ENCODE measurements around the gene RAE1. TPM values are rescaled to one million over a fixed set of nuclear protein-coding genes. Genes with fewer than 3 reads are reported as not detected.
"Not testable (repeated sequence)": the region's sequence is repeated elsewhere in the genome, so short reads cannot be mapped to it uniquely, and the experiment has no call there.

Gene RAE1
- total and polyA plus RNA-seq, 2 experiments from 2014 or later: 35.4 to 43.3 TPM

- not testable (repeated sequence) for H3K27me3 Mint-ChIP-seq (ENCODE audit: insufficient read depth, low read depth, poor library complexity); H3K4me2 ChIP-seq; H2AFZ ChIP-seq; H3F3A ChIP-seq (replicated peaks; ENCODE audit: low read depth); H3K36me3 ChIP-seq (ENCODE audit: insufficient read depth); H3K4me3 ChIP-seq; H3K4me1 Mint-ChIP-seq; H4K20me1 ChIP-seq (replicated peaks; ENCODE audit: insufficient read depth); H3K27ac ChIP-seq (ENCODE audit: low read depth); H3K36me3 Mint-ChIP-seq (ENCODE audit: low read depth); H3K4me3 Mint-ChIP-seq; H3K4me1 ChIP-seq (ENCODE audit: insufficient read depth); H3K79me2 ChIP-seq (replicated peaks; ENCODE audit: insufficient read depth); H3K27me3 ChIP-seq (ENCODE audit: insufficient read depth); H3K9me3 Mint-ChIP-seq; H3K9me2 ChIP-seq (ENCODE audit: insufficient read depth); DNase-seq (ENCODE audit: low spot score); H3K27ac Mint-ChIP-seq; ATAC-seq
Observed at GRCh38 chr20:57419479-57419878, 68.4 kb downstream of the RAE1 start.

GRCh38 chr20:57420571-57421252 is 69.7 kb downstream of the RAE1 start:
- Mint-ChIP-seq H3K4me1 (peaks cover 7% of the 10 kb centered on the region; the same call in 2 of the 3 replicates), H3K36me3 (ENCODE audit: low read depth) (no peaks in the 10 kb centered on the region), H3K4me3 (no peak overlapping the region), H3K9me3 (no peaks in the 10 kb centered on the region), H3K27ac (no peak overlapping the region), H3K27me3 (ENCODE audit: insufficient read depth, low read depth, poor library complexity) (peaks cover 4% of the 10 kb centered on the region)
- Histone ChIP-seq H3K4me2 (no peak overlapping the region), H3K36me3 (ENCODE audit: insufficient read depth) (no peaks in the 10 kb centered on the region), H3K4me3 (no peak overlapping the region), H3K27ac (ENCODE audit: low read depth) (no peak overlapping the region), H3K27me3 (ENCODE audit: insufficient read depth) (no peaks in the 10 kb centered on the region), H2AFZ (peak overlapping the region; percentile 28; the same call in 1 of the 2 replicates), H3F3A (replicated peaks; ENCODE audit: low read depth) (no peaks in the 10 kb centered on the region), H4K20me1 (replicated peaks; ENCODE audit: insufficient read depth) (no peaks in the 10 kb centered on the region), H3K4me1 (ENCODE audit: insufficient read depth) (0 out of 2 replicates have a peak, but pooled peaks cover 5% of the 10 kb centered on the region), H3K79me2 (replicated peaks; ENCODE audit: insufficient read depth) (no peaks in the 10 kb centered on the region), H3K9me2 (ENCODE audit: insufficient read depth) (no peaks in the 10 kb centered on the region)
- no peak for DNase-seq (ENCODE audit: low spot score)
- peak; percentile 19 for ATAC-seq
- TF ChIP-seq EZH2phosphoT487 (IDR thresholded peaks at IDR 0.05; ENCODE audit: unreplicated experiment) (no peak), ZNF331 (CRISPR knock-in tag; IDR thresholded peaks at IDR 0.05; ENCODE audit: low read depth) (no peak), ZNF462 (CRISPR knock-in tag; IDR thresholded peaks at IDR 0.05) (no peak), POLR2AphosphoS5 (IDR thresholded peaks at IDR 0.05; ENCODE audit: low read depth) (no peak), ZNF114 (CRISPR knock-in tag; IDR thresholded peaks at IDR 0.05) (no peak), JUNB (IDR thresholded peaks at IDR 0.05; ENCODE audit: unreplicated experiment) (no peak), STAT1 (IDR thresholded peaks at IDR 0.05; ENCODE audit: unreplicated experiment) (no peak)
